HG03060 (cell line): ENCODE data around the gene RRN3.
"Not testable (repeated sequence)": the region's sequence is repeated elsewhere in the genome, so short reads cannot be mapped to it uniquely, and the experiment has no call there.

Source experiments
- ATAC-seq: cut with Tn5 transposase; IDR thresholded peaks from one replicate; pipeline ENCODE4 v1.9.1; 2021; ENCODE audit warnings: low read depth, moderate number of reproducible peaks; ENCODE audit not compliant: unreplicated experiment

Gene RRN3

GRCh38 chr16:15099366-15099909, 5.4 kb upstream of the RRN3 start:
- ATAC-seq, result not testable (repeated sequence)

GRCh38 chr16:15096583-15096972, 2.5 kb upstream of the RRN3 start:
- not testable (repeated sequence) for ATAC-seq

GRCh38 chr16:15093571-15093954, 509 bp downstream of the RRN3 start:
- ATAC-seq, result not testable (repeated sequence)

- not testable (repeated sequence) for ATAC-seq
Measured at GRCh38 chr16:15090663-15091269, 3.3 kb downstream of the RRN3 start.

GRCh38 chr16:15082788-15083187, 11.3 kb downstream of the RRN3 start:
- ATAC-seq, result not testable (repeated sequence)

GRCh38 chr16:15080883-15081282, 13.2 kb downstream of the RRN3 start:
- not testable (repeated sequence) for ATAC-seq

- ATAC-seq, result not testable (repeated sequence)
Measured at GRCh38 chr16:15076161-15076560, 17.9 kb downstream of the RRN3 start.

GRCh38 chr16:15073101-15073500, 21.0 kb downstream of the RRN3 start:
- ATAC-seq, result no peak

- ATAC-seq, result not testable (repeated sequence)
Measured at GRCh38 chr16:15071916-15072769, 21.9 kb downstream of the RRN3 start.

GRCh38 chr16:15071013-15071412, 23.1 kb downstream of the RRN3 start:
- not testable (repeated sequence) for ATAC-seq

GRCh38 chr16:15066690-15067089, 27.4 kb downstream of the RRN3 start:
- not testable (repeated sequence) for ATAC-seq

- not testable (repeated sequence) for ATAC-seq
Measured at GRCh38 chr16:15065961-15066360, 28.1 kb downstream of the RRN3 start.

- ATAC-seq, result not testable (repeated sequence)
Measured at GRCh38 chr16:15062085-15062810, 31.8 kb downstream of the RRN3 start.

GRCh38 chr16:15059324-15059723, 34.7 kb downstream of the RRN3 start:
- ATAC-seq, result no peak

GRCh38 chr16:15057681-15058417, 36.2 kb downstream of the RRN3 start:
- ATAC-seq, result no peak

GRCh38 chr16:15055141-15056053, 38.7 kb downstream of the RRN3 start:
- peak; percentile 40 for ATAC-seq

GRCh38 chr16:15054357-15055140, 39.5 kb downstream of the RRN3 start:
- no peak for ATAC-seq

GRCh38 chr16:15053904-15054303, 40.2 kb downstream of the RRN3 start:
- ATAC-seq, result no peak
